MM.1S (cell line): ENCODE data around the gene AOC3.

ENCODE experiments used
- DNase-seq: peaks from one replicate; pipeline ENCODE4 v3.0.0-alpha.2; 2015
- H2AFZ ChIP-seq: fragments of 300-600 bp; sonication (generic); 2 replicates; pipeline ENCODE4 v1.6.0; 2016; ENCODE audit warnings: antibody characterized with exemption, low read length
- H3F3A ChIP-seq: fragments of 300-600 bp; sonication (generic); 2 replicates; pipeline ENCODE4 v1.6.1; 2016; ENCODE audit warnings: mild to moderate bottlenecking, antibody characterized with exemption, low read length, moderate library complexity, mixed read lengths; ENCODE audit not compliant: insufficient read depth
- H3K27ac ChIP-seq: fragments of 300-600 bp; sonication (generic); 2 replicates; pipeline ENCODE4 v1.5.1; 2016; ENCODE audit warnings: mild to moderate bottlenecking, low read length
- H3K27me3 ChIP-seq: fragments of 300-600 bp; sonication (generic); replicated peaks from 2 replicates; pipeline ENCODE4 v1.6.0; 2016; ENCODE audit warnings: low read length; ENCODE audit not compliant: insufficient read depth
- H3K36me3 ChIP-seq: fragments of 300-600 bp; sonication (generic); replicated peaks from 2 replicates; pipeline ENCODE4 v1.6.1; 2016; ENCODE audit warnings: mild to moderate bottlenecking, low read length, mixed read lengths; ENCODE audit not compliant: insufficient read depth
- H3K4me1 ChIP-seq: fragments of 300-600 bp; sonication (generic); 2 replicates; pipeline ENCODE4 v1.6.1; 2016; ENCODE audit warnings: low read length, mixed read lengths
- H3K4me2 ChIP-seq: fragments of 300-600 bp; sonication (generic); 2 replicates; pipeline ENCODE4 v1.6.0; 2016; ENCODE audit warnings: low read depth, low read length
- H3K4me3 ChIP-seq: fragments of 300-600 bp; sonication (generic); 2 replicates; pipeline ENCODE4 v1.5.1; 2016; ENCODE audit warnings: low read length, mixed read lengths
- H3K79me2 ChIP-seq: fragments of 300-600 bp; sonication (generic); 2 replicates; pipeline ENCODE4 v1.6.1; 2016; ENCODE audit warnings: mixed run types, low read length, mixed read lengths
- H3K9ac ChIP-seq: fragments of 300-600 bp; sonication (generic); 2 replicates; pipeline ENCODE4 v1.6.1; 2016; ENCODE audit warnings: low read length, mixed read lengths
- H3K9me2 ChIP-seq: fragments of 300-600 bp; sonication (generic); replicated peaks from 2 replicates; pipeline ENCODE4 v1.6.1; 2016; ENCODE audit warnings: mild to moderate bottlenecking, low read length, mixed read lengths; ENCODE audit not compliant: insufficient read depth
- H3K9me3 ChIP-seq: fragments of 300-600 bp; sonication (generic); replicated peaks from 2 replicates; pipeline ENCODE4 v1.6.1; 2016; ENCODE audit warnings: mild to moderate bottlenecking, low read length, mixed read lengths; ENCODE audit not compliant: insufficient read depth
- H4K20me1 ChIP-seq: fragments of 300-600 bp; sonication (generic); 2 replicates; pipeline ENCODE4 v1.6.1; 2016; ENCODE audit warnings: mild to moderate bottlenecking, low read length, moderate library complexity, mixed read lengths; ENCODE audit not compliant: insufficient read depth
- CTCF ChIP-seq: fragments of 300-600 bp; sonication (generic); IDR thresholded peaks from 2 replicates; pipeline ENCODE4 v1.5.1; 2016; ENCODE audit warnings: antibody characterized with exemption, low read length, mixed read lengths
- EZH2 ChIP-seq: fragments of 300-600 bp; sonication (generic); optimal IDR thresholded peaks from 2 replicates; pipeline ENCODE3; 2017; ENCODE audit warnings: low read depth, mild to moderate bottlenecking, antibody characterized with exemption, low read length, mixed read lengths
- EZH2phosphoT487 ChIP-seq: fragments of 300-600 bp; sonication (generic); IDR thresholded peaks from 2 replicates; pipeline ENCODE4 v1.6.1; 2018; ENCODE audit warnings: antibody characterized with exemption, low read length

Gene AOC3

GRCh38 chr17:42857389-42857788 is 6.4 kb downstream of the AOC3 start:
- H3K27ac ChIP-seq, result no peak overlapping the region
- H3K79me2 ChIP-seq, result no peaks in the 10 kb centered on the region
- no peaks in the 10 kb centered on the region for H4K20me1 ChIP-seq
- no peak overlapping the region for H2AFZ ChIP-seq
- H3K9me2 ChIP-seq, result no peaks in the 10 kb centered on the region
- no peak overlapping the region for H3K4me2 ChIP-seq
- H3K9me3 ChIP-seq, result no peaks in the 10 kb centered on the region
- no peaks in the 10 kb centered on the region for H3K36me3 ChIP-seq
- H3K4me1 ChIP-seq, result peaks cover 20% of the 10 kb centered on the region
- no peaks in the 10 kb centered on the region for H3K27me3 ChIP-seq
- no peak overlapping the region for H3K4me3 ChIP-seq
- TF ChIP-seq EZH2phosphoT487 (no peak), EZH2 (no peak), CTCF (no peak)
- no peak overlapping the region for H3K9ac ChIP-seq
- H3F3A ChIP-seq, result peaks cover 16% of the 10 kb centered on the region
- DNase-seq, result no peak

- Histone ChIP-seq H3K79me2 (no peaks in the 10 kb centered on the region), H3F3A (no peaks in the 10 kb centered on the region), H4K20me1 (no peaks in the 10 kb centered on the region), H3K9me3 (no peaks in the 10 kb centered on the region), H3K4me1 (no peaks in the 10 kb centered on the region), H3K4me3 (no peak overlapping the region), H3K9ac (no peak overlapping the region), H3K4me2 (no peak overlapping the region), H3K27ac (no peak overlapping the region), H3K36me3 (no peaks in the 10 kb centered on the region), H2AFZ (no peak overlapping the region), H3K27me3 (no peaks in the 10 kb centered on the region), H3K9me2 (no peaks in the 10 kb centered on the region)
- DNase-seq, result no peak
- TF ChIP-seq CTCF (no peak), EZH2 (no peak), EZH2phosphoT487 (no peak)
These were observed 14.7 kb downstream of the AOC3 start for GRCh38 chr17:42865638-42866094.

GRCh38 chr17:42866216-42866615 is 15.2 kb downstream of the AOC3 start:
- H4K20me1 ChIP-seq, result no peaks in the 10 kb centered on the region
- H3K79me2 ChIP-seq, result no peaks in the 10 kb centered on the region
- TF ChIP-seq EZH2, result no peak
- no peak for TF ChIP-seq EZH2phosphoT487
- TF ChIP-seq CTCF, result no peak
- no peaks in the 10 kb centered on the region for H3K36me3 ChIP-seq
- no peak for DNase-seq
- H3F3A ChIP-seq, result no peaks in the 10 kb centered on the region
- H3K9me3 ChIP-seq, result no peaks in the 10 kb centered on the region
- H3K4me3 ChIP-seq, result no peak overlapping the region
- H3K4me1 ChIP-seq, result no peaks in the 10 kb centered on the region
- H3K27ac ChIP-seq, result no peak overlapping the region
- H2AFZ ChIP-seq, result no peak overlapping the region
- H3K9ac ChIP-seq, result no peak overlapping the region
- H3K4me2 ChIP-seq, result no peak overlapping the region
- no peaks in the 10 kb centered on the region for H3K27me3 ChIP-seq
- no peaks in the 10 kb centered on the region for H3K9me2 ChIP-seq
